OCI-LY3 (cell line): ENCODE data around the gene TPRG1.

Experiments used
- CTCF ChIP-seq: fragments of 200-600, 300-600 bp; sonication (generic); IDR thresholded peaks from 2 replicates; pipeline ENCODE4 v1.5.1; 2014; ENCODE audit warnings: antibody characterized with exemption, low read length, low read depth
- EZH2phosphoT487 ChIP-seq: fragments of 200-600 bp; shearing (Covaris generic); IDR thresholded peaks from 2 replicates; pipeline ENCODE4 v1.6.1; 2018; ENCODE audit warnings: antibody characterized with exemption, mixed run types, low read depth

- TF ChIP-seq CTCF (no peak), EZH2phosphoT487 (no peak)
Measured at GRCh38 chr3:189289251-189289650, 117.5 kb downstream of the TPRG1 start.
